Stimulated activated CD8-positive, alpha-beta memory T cell treated with anti-CD3 and anti-CD28 coated beads, Interleukin-12 subunit alpha, Interleukin-12 subunit beta, amount 100 ng/mL, for 1 hour (primary cell): Measurements from ENCODE around the gene OLA1.

Experiments
- DNase-seq: peaks from one replicate; pipeline ENCODE4 v3.0.0-alpha.2; 2020; ENCODE audit warnings: low read depth

Gene OLA1

DNA sequence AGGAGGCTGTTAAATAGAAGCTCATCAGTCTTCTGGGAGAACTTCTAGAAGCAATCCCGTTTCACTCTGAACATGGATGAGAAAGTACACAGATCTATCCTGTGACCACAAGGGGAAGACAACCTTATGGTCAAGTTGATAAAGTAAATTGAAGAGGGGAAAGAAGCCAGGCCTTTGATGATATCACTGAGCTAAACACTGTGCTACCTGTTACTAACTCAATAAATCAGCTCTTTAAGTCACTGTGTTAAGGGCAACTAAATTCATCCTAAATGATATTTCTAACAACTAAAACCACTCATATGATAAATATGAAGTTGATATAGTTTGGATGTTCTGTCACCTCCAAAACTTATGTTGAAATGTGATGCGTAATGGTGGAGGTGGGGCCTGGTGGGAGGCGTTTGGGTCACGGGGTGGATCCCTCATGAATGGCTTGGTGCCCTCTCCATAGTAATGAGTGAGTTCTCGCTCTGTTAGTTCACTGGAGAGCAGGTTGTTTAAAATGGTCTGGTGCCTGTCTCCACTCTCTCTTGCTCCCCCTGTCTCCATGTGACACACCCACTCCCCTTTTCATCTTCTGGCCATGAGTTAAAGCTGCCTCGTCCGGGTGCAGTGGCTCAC is 23.6 kb downstream of the OLA1 start:
- no peak for DNase-seq

DNA sequence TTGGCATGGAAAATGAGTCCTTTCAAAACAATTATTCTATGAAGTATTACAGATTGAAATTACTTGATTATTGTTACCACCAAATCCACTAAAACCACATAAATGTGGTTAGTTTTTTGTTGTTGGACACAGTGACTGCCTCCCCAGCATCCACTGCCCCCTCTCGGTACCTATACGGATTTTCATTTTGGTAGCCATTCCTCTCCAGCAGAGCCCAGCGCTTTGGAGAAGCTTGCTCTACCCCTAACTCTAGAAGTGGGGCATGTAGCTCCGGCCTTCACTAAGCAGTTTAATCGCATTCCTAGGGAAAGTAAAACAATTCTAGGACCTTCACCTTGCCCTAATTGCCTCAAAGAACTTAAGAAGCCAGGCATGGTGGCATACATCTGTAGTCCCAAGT is 24.2 kb downstream of the OLA1 start:
- DNase-seq: no peak

DNA sequence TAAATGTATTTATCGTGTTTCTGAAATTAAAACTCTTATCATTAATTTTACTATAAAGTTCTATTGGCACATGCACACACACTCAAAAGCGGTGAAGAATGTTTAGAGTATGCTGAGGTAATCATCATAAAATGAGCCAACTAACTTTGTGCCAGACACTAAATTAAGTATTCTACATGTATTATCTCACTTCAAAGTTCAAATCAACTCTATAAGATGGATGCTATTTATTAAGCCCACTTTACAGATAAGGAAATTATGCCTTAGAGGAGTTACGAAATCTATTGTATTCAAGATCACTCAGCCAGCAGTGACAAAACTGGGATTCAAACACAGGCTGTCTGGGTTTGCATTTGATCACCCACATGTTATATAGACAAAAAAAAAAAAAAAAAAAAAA is 24.9 kb downstream of the OLA1 start:
- no peak for DNase-seq

DNA sequence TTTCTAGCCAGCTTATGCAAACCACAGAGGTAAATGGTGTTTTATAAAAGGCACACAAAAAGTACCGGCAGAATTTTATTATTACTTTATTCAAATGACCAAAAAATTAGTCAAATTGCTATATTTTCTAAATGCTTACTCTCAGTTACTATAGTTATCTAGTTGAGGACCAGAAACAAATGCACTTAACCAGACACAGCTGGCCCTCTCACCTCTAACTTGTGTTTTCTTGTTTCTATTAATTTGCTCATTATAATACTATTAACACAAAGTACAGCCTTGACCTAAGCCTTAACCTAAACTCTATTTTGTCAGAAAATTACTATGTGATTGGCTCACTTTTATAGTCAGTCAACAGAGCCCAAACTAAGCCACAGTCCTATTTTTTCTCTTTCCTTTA is 26.2 kb downstream of the OLA1 start:
- DNase-seq: no peak

DNA sequence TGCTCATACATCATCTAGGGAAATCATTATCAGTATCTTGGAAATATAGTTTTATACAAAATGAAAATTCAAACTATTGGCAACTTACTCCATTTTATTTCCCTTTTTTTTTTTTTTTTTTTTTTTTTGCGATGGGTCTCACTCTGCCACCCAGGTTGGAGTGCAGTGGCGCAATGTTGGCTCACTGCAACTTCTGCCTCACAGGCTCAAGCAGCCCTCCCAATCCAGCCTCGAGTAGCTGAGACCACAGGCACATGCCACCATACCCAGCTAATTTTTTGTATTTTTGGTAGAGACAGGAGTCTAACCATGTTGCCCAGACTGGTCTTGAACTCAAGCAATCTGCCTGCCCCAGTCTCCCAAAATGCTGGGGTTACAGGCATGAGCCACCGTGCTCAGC is 29.0 kb downstream of the OLA1 start:
- DNase-seq: no peak

DNA sequence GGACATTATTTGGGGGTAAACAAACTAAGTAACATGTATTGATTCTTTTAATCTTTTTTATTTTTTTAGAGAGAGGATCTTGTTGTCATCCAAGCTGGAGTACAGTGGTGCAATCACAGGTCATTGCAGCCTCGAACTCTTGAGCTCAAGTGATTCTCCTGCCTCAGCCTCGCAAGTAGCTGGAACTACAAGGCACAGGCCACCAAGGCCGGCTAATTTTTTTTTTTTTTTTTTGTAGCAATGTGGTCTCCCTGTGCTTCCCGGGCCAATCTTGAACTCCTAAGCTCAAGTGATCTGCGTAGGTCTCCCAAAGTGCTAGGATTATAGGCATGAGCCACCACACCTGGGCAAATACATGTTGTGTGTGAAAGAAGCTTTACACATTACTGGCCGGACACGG is 29.6 kb downstream of the OLA1 start:
- no peak for DNase-seq

DNA sequence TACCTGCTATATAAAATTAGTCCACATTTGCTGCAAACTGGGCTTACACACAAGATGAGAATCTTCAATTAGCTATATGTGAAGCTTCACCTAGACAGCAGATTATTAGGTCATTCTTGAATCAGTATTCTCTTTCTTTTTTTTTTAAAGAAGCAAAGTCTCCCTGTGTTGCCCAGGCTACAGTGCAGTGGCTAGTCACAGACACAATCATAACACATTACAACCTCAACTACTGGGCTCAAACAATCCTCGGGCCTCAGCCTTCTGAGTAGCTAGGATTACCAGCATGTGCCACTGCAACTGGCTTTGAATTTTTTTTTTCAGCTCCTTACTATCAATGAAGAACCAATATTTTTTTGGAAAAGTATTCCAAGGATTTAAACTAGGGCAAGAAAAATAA is 30.5 kb downstream of the OLA1 start:
- no peak for DNase-seq

DNA sequence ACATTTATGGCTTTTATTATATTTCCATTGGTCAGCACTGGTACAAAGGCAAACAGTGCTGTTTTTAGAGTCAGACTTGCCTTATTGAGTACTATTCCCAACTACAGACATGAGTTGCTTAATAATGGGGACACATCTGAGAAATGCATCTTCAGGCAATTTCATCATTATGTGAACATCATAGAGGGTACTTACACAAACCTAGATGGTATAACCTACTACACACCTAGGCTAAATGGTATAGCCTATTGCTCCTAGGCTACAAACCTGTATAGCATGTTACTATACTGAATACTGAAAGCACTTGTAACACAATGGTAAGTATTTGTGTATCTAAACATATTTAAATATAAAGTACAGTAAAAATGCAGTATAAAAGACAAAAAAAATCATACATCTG is 36.4 kb downstream of the OLA1 start:
- no peak for DNase-seq

DNA sequence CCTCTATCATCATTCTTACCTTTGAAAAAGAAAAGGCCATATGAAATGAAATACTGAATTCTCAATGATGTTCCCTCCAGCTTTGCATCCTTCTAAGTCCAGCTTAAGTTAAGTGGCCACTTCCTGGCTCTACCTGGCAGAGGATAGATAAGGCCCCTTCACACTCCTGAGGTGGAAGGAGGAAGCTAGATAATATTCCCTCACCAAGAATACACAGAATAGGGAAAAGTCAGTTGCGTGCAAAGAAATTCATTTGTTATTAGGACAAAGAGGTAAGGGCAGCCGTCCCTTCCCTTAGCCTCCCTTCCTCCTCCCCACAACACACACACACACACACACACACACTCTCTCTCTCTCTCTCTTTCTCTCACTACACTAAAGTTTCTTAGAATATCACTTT is 37.5 kb downstream of the OLA1 start:
- no peak for DNase-seq

DNA sequence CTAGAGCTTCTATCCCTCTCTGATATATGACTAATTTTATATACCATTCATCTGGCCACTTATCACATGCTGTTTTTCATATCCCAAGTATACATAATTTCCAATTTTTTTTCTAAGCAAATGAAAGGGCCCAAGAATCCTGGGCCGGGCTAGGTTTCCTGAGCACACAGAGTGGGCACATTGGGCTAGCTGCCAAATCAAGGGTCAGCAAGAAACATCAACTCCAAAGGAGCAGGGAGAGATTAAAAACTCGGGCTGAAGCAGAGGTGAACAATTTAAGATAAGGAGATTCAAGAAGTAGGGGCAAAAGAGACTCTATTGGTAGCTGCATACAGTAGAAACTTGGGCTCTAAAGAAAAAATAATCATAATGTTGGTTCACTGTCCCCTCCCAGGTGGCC is 39.0 kb downstream of the OLA1 start:
- DNase-seq: no peak

DNA sequence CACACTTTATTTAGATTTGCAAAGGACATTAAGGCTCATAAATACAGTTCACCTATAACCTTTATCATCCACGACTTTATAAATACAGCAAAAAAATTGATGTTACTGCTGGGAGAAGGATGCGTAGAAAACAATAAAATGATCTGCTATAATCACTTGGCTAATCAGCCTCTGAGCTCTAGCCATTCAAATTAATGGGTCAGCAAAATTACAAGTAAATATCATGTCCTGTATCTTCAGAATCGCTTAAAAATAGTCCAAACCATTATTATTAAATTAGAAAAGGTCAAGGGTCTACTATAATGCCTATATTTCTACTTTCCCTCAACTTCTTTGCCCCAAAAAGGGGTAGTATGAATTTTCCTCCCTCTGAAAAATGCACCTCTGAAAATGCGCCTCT is 40.3 kb downstream of the OLA1 start:
- DNase-seq: no peak

DNA sequence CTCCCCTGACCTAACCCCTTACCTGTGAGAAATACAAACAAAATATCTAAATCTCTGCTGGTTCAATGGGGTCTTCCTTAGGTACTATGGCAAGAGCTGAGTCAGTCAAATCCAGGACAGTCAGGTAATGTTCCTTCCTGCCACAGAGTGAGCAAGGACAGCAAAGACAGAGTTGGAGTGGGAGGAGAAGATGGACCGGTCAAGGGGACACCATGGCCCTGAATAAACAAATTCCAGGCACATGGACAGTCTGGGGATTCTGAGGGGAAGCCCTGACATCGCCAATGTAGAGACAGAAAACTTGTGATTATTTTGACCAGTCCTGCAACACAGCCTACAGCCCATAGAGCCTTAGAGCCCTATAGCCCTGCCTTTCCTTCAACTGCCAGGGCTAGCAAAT is 42.8 kb downstream of the OLA1 start:
- DNase-seq: no peak

DNA sequence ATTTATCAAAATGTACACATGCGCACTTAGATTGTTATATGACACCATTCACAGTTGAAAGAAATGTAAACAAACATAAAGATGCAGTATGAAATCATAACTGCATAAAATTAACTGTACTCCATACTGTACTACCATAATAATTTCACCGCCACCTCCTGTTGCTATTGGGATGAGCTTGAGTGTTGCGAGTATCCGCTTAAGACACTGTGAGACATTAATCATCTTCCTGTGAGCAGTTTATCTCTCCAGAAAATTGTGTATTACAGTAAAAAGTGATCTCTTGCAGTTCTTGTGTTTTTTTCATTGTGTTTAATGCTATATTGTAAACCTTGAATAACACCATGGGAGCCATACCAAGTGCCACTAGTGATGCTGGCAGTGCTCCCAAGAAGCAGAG is 46.1 kb downstream of the OLA1 start:
- DNase-seq: no peak

DNA sequence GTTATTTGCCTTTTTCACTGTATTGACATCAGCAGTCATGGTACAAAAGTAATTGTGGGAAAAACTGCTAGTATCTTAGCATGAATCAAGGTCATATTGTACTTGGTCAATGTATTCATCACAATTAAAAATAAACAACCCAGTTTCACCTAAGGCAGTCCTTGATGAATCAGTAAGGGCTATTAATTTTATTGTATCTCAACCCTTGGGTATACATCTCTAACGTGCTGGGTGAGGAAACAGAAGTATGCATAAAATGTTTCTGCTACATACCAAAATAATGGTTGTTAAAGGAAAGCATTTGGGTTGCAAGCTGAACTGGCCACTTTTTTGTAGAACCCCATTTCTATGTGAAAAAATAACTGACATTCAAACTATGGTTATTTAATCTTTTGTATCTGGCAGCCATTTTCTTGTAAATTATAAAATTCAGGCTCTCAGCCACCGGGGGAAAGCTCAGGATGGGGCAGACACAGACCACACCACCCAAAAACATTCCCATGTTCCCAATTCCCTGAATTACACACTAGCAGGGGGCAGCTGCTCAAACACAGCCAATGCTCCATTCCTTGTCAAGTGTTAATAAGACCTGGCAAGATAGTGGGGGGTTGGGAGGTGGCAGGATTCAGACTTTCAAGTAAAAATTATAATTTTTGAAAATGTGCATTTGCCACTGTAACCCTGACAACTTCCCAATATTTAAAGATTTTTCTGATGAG is 49.3 kb downstream of the OLA1 start:
- no peak for DNase-seq

DNA sequence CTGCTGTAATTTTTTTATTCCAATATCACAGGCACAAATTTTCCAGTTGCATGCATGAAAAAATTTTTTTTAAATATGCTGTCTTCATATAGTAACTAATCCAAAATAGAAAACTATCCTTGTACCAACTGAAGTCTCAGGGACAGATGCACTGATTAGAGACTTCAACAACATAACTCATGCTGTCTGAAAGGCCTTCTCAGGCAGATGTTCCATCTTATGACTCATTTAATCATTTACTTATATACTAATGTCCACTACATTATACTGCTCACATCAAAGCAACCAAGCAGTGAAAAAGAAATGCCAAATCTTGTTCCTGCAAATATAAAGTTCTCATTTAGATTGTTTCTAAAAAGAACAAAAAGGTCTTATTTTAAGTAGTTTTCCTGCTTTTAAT is 53.1 kb downstream of the OLA1 start:
- DNase-seq: no peak

DNA sequence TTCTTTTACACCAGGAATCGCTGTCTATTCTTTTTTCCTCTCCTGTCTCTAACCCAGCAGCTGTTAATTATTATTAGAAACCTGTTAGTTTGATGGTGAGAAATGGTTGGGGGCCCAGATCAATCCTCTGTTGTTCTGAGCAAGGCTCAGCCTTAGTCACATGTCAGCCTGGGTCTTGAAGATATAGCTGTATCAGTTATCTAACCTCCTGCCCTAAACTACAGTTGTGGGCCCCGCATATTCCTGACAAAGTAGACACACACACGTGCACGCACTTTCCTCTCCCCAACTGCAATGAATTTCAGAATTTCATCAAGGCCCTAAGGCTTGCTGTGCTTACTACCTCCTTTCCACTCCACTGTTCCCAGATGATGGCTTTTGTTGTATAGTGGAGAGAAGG is 54.6 kb downstream of the OLA1 start:
- no peak for DNase-seq

DNA sequence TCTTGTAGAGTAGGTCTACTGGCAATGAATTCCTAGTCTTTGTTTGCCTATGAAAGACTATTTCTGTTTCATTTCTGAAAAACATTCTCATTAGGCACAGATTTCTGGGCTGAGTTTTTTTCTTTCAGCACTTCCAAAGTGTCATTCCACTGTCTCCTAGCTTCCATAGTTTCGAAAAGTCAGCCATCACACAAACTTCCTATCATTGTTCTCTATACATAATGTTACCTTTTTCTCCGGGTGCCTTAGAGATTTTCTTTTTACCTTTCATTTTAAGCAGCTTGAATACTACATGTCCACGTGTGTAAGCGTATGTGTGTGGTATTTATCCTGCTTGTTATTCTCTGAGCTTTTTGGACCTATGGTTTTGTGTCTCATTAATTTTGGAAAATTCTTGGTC is 55.7 kb downstream of the OLA1 start:
- no peak for DNase-seq

DNA sequence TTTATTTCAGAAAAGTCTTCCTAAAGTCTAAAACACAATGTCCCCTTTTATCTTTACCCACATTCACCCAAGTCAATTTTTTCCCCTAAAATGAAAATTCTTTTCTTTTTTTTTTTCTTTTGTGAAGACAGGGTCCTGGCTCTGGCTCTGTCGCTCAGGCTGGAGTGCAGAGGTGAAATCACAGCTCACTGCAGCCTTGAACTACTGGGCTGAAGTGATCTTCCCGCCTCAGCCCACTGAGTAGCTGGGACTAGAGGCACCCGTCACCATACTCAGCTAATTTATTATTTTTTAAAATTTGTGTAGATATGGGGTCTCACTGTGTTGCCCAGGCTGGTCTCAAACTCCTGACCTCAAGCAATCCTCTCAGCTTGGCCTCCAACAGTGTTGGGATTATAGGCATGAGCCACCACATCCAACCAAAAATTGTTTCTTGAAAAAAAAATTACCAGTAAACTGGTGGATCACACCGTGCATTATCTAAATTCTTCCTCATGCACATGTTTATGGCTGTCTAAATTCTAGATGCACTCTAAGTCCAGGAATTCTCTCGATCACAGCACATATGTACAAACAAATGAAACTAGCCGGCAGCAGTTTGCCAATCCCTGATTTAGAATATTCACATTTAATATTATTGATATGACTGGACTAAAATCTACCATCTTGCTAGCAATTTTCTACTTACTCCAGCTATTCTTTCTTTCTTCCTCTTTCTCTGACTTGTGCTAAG is 56.8 kb downstream of the OLA1 start:
- no peak for DNase-seq

DNA sequence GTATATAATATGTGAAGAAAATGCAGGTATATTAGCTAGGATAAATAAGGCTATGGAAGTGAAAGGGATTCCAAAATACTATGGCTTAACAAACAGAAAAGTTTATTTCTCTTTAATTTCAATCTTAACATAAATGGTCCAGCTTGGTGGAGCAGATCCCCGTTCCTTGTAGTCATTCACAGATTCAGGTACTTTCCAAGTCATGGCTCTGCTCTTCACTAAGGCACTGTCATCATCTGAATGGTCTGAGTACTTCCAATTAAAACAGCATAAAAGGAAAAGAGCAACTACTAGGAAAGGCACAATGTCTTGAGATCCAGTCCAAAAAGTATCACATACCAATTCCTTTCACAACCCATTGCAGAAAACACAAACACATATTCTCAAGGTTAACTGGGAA is 63.4 kb downstream of the OLA1 start:
- DNase-seq: no peak

DNA sequence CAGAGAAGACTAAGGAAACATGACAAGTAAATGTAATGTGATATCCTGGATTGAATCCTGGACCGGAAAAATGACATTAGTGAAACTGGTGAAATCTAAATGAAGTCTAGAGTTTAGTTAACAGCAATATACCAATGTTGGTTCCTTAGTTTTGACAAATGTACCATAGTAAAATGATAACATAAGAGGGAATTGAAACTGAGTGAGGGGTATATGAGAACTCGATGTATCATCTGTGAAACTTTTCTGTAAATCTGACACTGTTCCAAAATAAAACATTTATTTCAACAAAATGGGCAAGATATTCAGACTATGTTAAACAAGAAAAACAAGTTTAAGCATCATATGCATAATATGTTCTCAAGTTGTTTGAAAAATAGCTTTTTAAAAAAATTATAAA is 63.8 kb downstream of the OLA1 start:
- no peak for DNase-seq

DNA sequence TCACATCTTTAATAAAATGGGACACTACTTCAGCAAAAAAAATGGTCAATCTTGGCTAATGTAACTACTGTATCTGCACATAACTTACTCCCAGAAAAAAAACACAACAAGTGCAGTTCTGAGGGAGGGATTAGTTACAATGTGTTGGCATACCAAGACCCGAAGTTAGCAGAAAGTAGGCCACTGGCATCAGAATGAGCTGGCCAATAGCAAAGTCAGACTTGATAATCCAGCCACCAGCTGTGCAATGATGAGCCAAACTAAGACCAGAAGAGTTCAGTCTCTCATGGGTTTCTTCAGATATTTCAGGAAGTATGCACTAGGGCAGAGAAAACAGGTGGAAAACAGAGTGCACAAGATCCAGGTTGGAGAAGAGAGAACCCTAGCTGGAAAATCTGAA is 65.3 kb downstream of the OLA1 start:
- no peak for DNase-seq

DNA sequence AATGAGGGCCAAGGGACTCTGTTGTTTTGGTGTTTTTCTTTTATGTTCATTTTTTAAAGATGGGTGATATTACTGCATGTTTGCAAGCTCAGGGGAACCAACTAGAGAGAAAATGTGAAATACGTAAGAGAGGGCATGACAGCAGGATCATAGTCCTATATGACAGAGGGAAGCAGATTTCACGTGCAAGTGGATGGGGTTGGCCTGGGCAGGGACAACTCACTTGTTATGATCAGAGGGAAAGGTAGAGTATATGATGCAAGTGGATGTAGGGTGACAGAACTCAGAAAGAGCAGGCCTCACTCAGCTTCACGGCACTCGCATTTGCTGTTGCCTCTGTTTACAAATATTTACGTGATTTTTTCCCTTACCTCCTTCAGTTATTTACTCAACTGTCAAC is 67.0 kb downstream of the OLA1 start:
- no peak for DNase-seq

DNA sequence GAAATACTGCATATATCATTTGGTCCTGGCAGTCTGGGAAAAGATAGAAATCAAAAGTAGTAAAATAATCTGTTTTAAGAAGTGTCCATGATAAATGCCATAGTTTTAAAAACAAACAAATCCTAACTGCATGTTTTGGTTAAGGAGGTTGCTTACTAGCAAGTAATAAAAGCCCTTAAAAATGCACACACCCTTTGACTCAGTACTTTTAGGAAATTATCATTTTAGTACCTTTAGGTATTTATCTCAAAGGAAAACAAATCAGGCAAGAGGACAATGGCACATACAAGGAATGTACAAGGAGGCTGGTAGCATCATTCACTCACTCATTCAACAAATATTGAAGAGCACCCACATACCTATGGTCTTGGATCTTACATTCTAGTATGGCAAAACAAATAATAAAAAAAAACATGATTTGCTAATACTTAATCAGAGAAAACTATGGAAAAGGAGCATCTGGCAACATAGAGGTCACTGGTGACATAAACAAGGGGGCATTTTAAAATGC is 67.6 kb downstream of the OLA1 start:
- DNase-seq: no peak
